HK-2 (cell line): ENCODE results near the gene KPNA3.
A peak's percentile ranks its signal among the peaks of the same experiment; 100 is the strongest.
"Not testable (repeated sequence)": the region's sequence is repeated elsewhere in the genome, so short reads cannot be mapped to it uniquely, and the experiment has no call there.

Source experiments
- DNase-seq: peaks from one replicate; pipeline ENCODE4 v3.0.0-alpha.2; 2018; ENCODE audit not compliant: unreplicated experiment

The KPNA3 gene

GRCh38 chr13:49754146-49754545, 38.3 kb downstream of the KPNA3 start:
- DNase-seq, result no peak

DNA sequence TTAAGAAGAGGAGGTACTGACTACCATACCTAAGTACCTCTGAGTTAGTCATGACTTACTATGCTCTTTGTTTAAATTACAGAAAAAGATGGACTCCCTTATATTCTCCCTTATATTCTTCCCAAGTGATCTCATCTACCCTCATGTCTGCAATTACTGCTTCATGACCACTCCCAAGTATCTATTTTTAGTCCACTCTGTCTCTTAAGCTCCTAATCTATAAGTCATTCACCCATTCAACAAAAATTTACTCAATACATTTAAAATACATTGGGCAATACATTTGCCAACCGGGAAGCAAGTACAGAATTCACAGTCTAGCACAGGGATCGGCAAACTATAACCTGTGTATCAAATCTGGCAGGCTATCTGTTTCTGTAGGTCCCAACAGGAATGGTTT, 42.6 kb downstream of the KPNA3 start:
- DNase-seq, result no peak

DNA sequence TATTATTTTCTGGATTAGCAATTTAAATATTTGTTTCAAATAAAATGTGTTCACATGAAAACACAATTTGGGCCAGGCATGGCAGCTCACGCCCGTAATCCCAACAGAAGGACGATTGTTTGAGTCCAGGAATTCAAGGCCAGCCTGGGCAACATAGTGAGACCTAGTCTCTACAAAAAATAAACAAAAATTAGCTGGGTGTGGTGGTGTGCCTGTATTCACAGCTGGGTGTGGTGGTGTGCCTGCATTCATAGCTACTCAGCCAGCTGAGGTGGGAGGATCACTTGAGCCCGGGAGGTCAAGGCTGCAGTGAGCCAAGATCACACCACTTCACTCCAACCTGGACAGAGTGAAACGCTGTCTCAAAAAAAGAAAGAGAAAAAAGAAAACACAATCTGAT, 46.4 kb downstream of the KPNA3 start:
- DNase-seq, result no peak

- DNase-seq, result no peak
These were observed 51.6 kb downstream of the KPNA3 start for GRCh38 chr13:49740870-49741269.

GRCh38 chr13:49739498-49740187, 52.8 kb downstream of the KPNA3 start:
- no peak for DNase-seq

- peak; percentile 11 for DNase-seq
These were observed 59.1 kb downstream of the KPNA3 start for GRCh38 chr13:49733181-49733951.

DNA sequence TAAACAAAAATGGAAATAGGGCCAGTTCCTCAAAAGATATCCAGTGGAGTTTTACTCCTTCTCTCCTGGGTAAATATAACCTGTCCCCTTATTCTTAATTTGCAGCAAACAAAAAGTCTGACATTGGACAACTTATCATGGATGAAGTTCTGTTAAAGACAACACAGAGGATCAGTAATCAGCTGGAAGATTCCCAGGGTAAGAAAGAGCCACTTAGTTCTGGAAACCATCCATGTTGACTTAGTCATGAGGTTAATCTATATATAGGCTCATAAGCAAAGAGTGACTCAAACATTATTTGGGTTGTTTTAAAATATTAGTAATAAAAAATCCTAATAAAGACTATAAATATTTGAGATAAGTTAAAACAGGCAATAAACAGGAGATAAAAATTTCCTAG, 60.7 kb downstream of the KPNA3 start:
- DNase-seq, result no peak

GRCh38 chr13:49716615-49717014, 75.9 kb downstream of the KPNA3 start:
- DNase-seq, result no peak

- DNase-seq, result no peak
These were observed 77.7 kb downstream of the KPNA3 start for GRCh38 chr13:49714757-49715156.

DNA sequence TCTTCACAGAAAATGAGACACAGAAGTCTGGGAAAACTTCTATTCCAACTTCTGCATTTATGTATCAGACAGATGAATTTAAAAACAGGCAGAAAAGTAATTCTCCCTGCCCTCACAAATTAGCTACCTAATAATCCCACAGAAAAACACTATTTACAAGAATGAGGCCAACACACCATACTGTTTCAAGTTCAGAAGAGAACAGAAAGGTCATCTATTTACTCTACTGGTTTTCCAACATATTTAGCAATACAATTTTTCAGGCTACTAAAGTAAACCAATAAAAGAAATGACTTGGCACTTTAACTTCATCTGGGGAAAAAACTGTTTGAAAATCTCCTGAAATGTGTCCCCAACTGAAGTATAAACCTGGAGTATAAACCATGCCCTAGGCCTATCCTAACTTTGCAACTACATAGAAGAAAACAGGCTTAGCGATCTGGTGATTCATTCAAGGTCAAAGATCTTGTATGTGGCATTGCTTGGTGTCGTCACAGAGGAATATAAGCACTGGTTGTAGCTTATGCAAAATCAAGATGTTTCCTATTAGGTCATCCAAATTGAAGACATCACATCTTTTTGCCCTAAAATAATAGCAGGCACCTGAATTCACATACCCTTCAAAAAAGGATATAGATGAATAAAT, 81.1 kb downstream of the KPNA3 start:
- DNase-seq, result no peak

DNA sequence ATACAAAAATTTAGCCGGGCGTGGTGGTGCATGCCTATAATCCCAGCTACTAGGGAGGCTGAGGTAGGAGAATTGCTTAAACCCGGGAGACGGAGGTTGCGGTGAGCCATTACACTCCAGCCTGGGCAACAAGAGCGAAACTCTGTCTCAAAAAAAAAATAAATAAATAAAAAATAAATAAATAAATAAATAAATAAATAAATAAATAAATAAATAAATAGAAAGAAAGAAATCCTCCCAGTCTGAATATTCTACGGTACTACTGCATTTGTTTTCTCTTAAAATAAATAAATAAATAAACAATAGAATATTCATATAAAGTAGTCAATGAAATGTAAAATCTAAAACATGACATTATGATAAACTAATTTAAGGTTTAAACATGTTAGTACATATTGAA, 88.2 kb downstream of the KPNA3 start:
- DNase-seq, result not testable (repeated sequence)

GRCh38 chr13:49701491-49701890, 91.0 kb downstream of the KPNA3 start:
- no peak for DNase-seq

GRCh38 chr13:49697468-49697867, 95.0 kb downstream of the KPNA3 start:
- DNase-seq, result no peak

DNA sequence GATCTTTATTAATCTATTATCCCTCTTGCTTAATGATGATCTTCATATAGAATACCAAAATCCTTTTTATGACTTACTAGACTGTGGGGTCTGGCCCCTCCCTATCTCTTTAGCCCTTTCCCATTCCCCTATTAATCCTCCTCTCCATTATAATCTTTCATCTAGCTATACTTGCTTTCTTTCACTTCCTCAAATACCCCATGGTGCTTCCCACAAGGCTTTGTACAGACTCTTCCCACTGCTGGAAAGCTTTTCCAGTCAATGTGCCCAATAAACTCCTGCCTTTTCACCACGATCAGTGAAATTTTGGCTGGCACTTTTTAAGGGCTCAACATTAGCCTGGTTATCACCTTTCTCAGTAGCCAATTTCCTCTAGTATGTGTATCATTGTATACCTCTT, 98.0 kb downstream of the KPNA3 start:
- DNase-seq, result no peak

- no peak for DNase-seq
These were observed 98.6 kb downstream of the KPNA3 start for GRCh38 chr13:49693877-49694276.

GRCh38 chr13:49693191-49693733, 99.2 kb downstream of the KPNA3 start:
- DNase-seq, result no peak

DNA sequence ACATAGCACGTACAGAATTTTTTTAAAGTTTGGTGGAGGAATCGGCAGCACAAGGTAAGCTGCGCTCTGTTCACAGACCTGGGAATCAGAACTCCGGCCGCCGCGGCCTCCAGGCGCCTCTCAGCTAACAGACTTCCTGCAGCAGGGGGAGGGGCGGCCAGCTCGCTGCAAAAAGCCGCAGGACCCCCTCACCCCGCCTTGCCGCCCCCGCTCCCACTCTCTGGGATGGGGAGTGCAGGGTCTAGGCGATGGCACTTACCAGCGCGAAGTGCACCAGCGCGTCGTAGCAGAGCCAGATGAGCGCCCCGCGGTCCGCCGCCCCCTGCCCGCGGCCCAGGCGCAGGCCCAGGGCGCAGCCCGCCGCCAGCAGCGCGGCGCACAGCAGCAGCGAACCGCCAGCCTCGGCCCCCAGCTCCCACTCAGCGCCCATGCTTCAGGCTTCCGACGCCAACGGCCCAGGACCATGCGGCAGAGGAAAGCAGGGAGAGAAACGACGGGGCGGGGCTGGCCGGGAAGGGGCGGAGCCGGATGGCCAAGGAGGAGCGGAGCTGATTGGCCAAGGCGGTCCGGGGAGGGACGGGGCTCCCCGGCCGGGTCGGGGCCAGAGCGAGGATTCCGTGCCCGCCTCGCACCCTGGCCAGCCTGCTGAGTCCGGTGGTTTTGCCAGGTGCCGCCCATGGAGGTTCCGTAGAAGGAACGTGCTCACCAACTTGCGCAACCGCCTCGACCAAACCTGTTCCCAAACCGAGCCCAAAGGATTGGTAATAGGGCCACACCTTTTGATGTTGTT, 101.3 kb downstream of the KPNA3 start, which contains the start of gene EBPL:
EBPL (minus strand) TSS at position 492 of the 790 bp plus-strand sequence; CDS start at position 430, 62 bp downstream.
- DNase-seq, result peak; percentile 91

GRCh38 chr13:49690133-49690994, 102.1 kb downstream of the KPNA3 start:
- no peak for DNase-seq

DNA sequence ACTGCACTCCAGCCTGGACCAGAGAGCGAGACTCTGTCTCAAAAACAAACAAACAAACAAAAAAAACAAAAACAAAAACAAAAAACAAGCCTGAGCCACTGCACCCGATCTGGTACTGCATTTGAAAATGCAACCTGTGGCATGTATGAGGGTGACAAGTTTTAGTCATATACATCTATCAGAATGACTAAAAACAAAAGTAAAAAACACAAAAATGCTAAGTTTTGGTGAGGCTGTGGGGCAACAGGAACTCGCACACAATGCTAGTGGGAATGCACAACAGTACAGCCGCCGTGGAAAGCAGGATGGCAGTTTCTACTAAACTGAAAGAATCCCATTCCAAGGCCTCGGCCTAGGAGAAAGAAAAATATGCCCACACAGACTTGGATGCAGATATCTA, 109.0 kb downstream of the KPNA3 start:
- no peak for DNase-seq

GRCh38 chr13:49681842-49682435, 110.5 kb downstream of the KPNA3 start:
- no peak for DNase-seq
